GM23248 (cell line): ENCODE measurements around the gene ZNF331.

Source experiments
- EZH2 ChIP-seq: fragments of 200-600 bp; sonication (generic); IDR thresholded peaks from 2 replicates; pipeline ENCODE4 v1.6.1; 2018; ENCODE audit warnings: antibody characterized with exemption, mild to moderate bottlenecking; ENCODE audit not compliant: insufficient read depth, poor library complexity, severe bottlenecking
- EZH2phosphoT487 ChIP-seq: fragments of 200-600 bp; sonication (generic); IDR thresholded peaks from 2 replicates; pipeline ENCODE4 v1.6.1; 2018; ENCODE audit warnings: antibody characterized with exemption, moderate library complexity, mild to moderate bottlenecking, low read depth; ENCODE audit not compliant: insufficient read depth

DNA sequence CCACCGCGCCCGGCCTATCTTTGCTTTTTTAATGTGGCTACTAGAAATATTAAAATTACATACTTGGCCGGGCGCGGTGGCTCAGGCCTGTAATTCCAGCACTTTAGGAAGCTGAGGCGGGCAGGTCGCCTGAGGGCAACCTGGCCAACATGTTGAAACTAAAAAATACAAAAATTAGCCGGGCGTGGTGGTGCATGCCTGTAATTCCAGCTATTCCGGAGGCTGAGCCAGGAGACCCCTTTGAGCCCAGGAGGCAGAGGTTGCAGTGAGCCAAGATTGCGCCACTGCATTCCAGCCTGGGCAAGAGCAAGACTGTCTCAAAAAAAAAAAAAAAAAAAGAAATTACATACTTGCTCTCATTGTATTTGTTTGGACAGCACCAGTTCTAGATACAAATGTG is 59.1 kb downstream of the ZNF331 start:
- TF ChIP-seq EZH2phosphoT487 = no peak
- TF ChIP-seq EZH2 = no peak
